Thyroid gland (tissue), 4 donors: ENCODE measurements around the gene TECPR2.

ENCODE experiments used
- CTCF ChIP-seq, 6 experiments: fragments of 200-600 bp in 3 of 6; fragments of 450-650 bp in 3 of 6; sonication (generic) in 3 of 6; IDR thresholded peaks; one replicate each; pipeline ENCODE4 v1.5.1; 2016 to 2019; ENCODE audit warnings: antibody characterized with exemption in 6 of 6, mild to moderate bottlenecking in 2 of 6, inconsistent platforms in 1 of 6, moderate library complexity in 1 of 6
- POLR2A ChIP-seq, 2 donors: fragments of 450-650 bp; IDR thresholded peaks; one replicate each; pipeline ENCODE4 v1.6.1; 2017; ENCODE audit warnings: antibody characterized with exemption in 2 of 2, mild to moderate bottlenecking in 2 of 2, moderate library complexity in 1 of 2

GRCh38 chr14:102545461-102546265, 182.9 kb downstream of the TECPR2 start:
- TF ChIP-seq CTCF (IDR thresholded peaks at IDR 0.05) (no peak), POLR2A (IDR thresholded peaks at IDR 0.05) (no peak)
